ENCODE results near the gene GRIK3.

GRCh38 chr1:36822648-36823047 is 211.7 kb downstream of the GRIK3 start:
- TF ChIP-seq, protein P1, sequence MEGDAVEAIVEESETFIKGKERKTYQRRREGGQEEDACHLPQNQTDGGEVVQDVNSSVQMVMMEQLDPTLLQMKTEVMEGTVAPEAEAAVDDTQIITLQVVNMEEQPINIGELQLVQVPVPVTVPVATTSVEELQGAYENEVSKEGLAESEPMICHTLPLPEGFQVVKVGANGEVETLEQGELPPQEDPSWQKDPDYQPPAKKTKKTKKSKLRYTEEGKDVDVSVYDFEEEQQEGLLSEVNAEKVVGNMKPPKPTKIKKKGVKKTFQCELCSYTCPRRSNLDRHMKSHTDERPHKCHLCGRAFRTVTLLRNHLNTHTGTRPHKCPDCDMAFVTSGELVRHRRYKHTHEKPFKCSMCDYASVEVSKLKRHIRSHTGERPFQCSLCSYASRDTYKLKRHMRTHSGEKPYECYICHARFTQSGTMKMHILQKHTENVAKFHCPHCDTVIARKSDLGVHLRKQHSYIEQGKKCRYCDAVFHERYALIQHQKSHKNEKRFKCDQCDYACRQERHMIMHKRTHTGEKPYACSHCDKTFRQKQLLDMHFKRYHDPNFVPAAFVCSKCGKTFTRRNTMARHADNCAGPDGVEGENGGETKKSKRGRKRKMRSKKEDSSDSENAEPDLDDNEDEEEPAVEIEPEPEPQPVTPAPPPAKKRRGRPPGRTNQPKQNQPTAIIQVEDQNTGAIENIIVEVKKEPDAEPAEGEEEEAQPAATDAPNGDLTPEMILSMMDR (conservative IDR thresholded peaks at IDR 0.05; ENCODE audit: low read length) = no peak
- no peak for TF ChIP-seq EZH2phosphoT487 (IDR thresholded peaks at IDR 0.05; ENCODE audit: borderline replicate concordance, low read depth, low read length)

Data from OCI-LY7 (cell line).